ENCODE results near the gene APLP1.
"Not testable (repeated sequence)": the region's sequence is repeated elsewhere in the genome, so short reads cannot be mapped to it uniquely, and the experiment has no call there.

Gene APLP1

GRCh38 chr19:35885225-35885738 lies 16.9 kb downstream of the APLP1 start:
- no peak for FAIRE-seq

DNA sequence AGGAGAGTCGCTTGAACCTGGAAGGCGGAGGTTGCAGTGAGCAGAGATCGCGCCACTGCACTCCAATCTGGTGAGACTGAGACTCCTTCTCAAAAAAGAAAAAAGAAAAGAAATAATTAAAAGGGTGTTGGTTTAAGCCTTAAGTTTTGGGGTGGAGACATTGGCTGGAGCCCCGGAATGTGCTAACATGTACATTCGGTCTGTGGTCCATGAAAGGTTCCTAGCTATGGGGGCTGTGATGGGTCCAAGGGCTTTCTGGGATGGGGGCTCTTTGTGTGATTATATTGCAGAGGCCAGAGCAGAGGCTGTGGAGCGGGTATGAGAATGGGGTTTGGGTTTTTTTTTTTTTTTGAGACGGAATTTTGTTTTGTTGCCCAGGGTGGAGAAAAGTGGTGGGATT lies 17.5 kb downstream of the APLP1 start:
- FAIRE-seq = no peak

DNA sequence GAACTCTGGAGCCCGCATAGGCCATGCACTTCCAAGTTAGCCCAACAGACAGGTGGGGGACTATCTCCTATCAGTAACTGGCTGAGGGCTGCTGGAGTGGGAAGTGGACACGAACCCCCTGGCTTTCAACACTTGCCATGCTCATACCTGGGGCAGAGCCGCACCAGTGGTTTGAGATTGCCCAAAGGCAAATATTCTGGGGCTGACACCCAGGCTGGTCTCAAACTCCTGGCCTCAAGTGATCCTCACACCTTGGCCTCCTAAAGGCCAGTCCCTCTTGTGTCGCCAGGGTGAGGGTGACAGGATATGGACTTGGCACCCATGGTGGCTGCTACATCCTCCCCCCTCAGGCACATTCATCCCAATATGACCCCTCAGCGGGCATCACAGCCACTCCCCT lies 18.8 kb downstream of the APLP1 start:
- no peak for FAIRE-seq

GRCh38 chr19:35888398-35888797 lies 20.0 kb downstream of the APLP1 start:
- no peak for FAIRE-seq

GRCh38 chr19:35889370-35890112 lies 21.2 kb downstream of the APLP1 start:
- no peak for FAIRE-seq

GRCh38 chr19:35890113-35890650 lies 21.8 kb downstream of the APLP1 start:
- FAIRE-seq = no peak

GRCh38 chr19:35891819-35892218 lies 23.4 kb downstream of the APLP1 start:
- not testable (repeated sequence) for FAIRE-seq

- no peak for FAIRE-seq
Measured at GRCh38 chr19:35894342-35894741, 26.0 kb downstream of the APLP1 start.

- no peak for FAIRE-seq
Measured at GRCh38 chr19:35895911-35896642, 27.7 kb downstream of the APLP1 start.

- FAIRE-seq = no peak
Measured at GRCh38 chr19:35896643-35897040, 28.3 kb downstream of the APLP1 start.

GRCh38 chr19:35897706-35898451 lies 29.5 kb downstream of the APLP1 start:
- no peak for FAIRE-seq

- FAIRE-seq = no peak
Measured at GRCh38 chr19:35898499-35898809, 30.1 kb downstream of the APLP1 start.

GRCh38 chr19:35899547-35900214 lies 31.3 kb downstream of the APLP1 start:
- FAIRE-seq = no peak

DNA sequence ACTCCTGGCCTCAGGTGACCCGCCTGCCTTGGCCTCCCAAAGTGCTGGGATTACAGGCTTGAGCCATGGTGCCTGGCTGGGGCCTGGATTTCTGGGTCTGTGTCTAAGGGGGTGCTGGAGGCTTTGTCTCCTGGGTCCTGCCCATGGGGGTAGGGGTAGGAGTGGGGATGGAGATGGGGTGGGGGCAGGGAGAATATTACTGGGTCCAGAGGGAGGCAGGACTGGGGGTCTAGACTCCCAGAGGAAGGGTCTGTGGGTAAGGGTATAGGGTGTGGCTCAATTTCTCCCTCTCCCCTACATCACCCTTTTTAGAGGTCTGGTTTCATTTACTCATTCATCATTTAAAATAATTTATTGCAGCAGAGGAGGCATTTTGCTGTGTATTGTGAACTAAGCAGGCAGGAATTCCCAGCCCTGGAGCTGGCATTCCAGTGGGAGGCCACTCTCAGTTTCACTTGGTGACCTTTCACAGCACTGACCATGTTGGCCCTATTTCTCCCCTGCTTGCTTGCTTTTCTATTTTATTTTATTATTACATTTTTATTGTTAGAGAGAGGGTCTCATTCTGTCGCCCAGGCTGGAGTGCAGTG lies 32.8 kb downstream of the APLP1 start:
- FAIRE-seq = no peak

DNA sequence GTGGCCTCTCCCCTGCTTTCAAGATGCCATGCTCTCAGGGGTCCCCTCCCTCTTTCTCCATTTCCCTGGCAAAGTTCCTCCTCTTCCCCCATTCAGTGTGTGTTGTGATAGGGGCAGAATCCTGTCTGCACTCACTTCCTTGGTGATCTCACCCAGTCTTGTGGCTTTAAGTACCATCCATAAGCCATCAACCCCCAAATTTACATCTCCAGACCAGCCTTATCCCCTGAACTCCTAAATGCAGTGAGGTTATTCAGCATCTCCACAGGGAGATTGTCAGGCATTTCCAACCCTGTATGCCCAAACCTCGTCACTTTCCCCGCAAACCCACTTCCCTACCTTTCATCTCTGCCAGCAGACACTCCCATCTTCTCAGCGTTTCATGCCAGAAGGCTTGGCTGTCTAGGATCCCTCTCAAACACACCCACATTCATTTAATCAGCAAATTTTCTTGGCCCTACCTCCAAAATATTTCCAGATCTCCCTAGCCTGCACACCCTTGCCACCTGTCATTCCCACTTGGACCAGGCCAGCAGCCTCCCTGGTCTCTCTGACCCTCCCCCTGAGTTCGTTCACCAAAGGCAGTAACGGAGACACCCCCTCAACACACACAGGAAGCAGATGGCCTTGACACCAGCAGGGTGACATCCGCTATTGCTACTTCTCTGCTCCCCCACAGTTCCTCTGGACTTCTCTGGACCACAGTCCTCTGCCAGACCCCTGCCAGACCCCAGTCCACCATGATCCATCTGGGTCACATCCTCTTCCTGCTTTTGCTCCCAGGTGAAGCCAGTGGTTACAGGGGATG lies 33.7 kb downstream of the APLP1 start, which contains the start of gene HCST:
HCST (plus strand) TSS at position 676 of the 808 bp plus-strand sequence; CDS start at position 741, 65 bp downstream.
- FAIRE-seq = no peak

- no peak for FAIRE-seq
Measured at GRCh38 chr19:35902870-35903475, 34.6 kb downstream of the APLP1 start.

GRCh38 chr19:35903550-35904179 lies 35.3 kb downstream of the APLP1 start:
- FAIRE-seq = no peak

DNA sequence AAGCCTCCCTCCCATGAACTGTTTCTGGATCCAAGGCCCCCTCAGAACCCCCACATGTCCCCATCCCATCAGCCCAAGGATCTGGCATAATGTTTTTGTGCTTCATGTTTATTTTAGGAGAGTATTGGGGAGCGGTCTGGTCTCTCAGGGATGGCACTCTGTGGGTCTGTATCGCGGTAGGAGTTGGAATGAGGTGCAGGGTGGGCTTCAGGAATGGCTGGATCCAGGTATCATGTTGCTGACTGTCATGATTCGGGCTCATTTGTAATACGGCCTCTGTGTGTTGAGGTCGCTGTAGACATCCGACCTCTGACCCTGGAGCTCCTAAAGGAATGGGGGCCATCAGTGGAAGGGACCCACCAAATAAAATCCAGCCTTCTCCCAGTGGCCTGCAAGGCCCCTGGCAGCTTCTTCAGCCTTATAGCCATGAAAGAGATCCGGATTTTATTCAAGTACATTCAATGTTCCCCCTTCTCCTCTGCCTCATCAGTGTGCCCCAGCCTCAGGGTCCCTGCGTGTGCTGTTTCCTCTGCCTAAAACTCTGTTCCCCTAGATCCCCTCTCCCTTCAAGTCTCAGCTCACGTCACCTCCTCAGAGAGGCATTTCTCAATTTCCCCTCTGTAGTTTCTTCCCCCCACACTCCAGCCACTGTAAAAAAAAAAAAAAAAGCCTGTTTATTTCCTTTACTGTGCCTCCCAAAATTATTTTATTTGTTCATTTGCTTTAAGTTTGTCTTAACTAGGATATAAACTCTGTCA lies 36.1 kb downstream of the APLP1 start:
- no peak for FAIRE-seq

DNA sequence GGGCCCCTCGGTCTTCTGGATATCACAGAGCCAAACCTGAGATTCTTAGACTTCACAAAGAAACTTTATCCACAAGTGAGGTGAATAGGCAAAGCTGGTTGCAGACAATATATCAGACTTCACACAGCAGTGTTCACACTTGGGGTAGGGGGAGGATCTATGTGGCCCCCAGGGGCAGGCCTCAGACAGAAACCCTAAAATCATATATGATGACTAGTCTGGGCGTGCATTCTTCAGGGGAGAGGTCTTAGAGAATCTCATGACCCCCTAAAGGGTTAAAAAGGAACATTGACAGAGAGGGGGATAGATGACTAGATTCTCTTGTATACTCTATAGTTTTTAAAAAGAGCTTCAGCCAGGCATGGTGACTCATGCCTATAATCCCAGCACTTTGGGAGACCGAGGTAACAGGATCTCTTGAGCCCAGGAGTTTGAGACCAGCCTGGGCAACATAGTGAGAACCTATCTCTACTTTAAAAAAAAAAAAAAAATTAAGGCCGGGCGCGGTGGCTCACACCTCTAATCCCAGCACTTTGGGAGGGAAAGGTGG lies 36.9 kb downstream of the APLP1 start:
- no peak for FAIRE-seq

Measured in TTC549 (cell line).